Activated naive CD4-positive, alpha-beta T cell (primary cell): ENCODE measurements around the gene CFAP47.
"Not testable (repeated sequence)": the region's sequence is repeated elsewhere in the genome, so short reads cannot be mapped to it uniquely, and the experiment has no call there.

ENCODE experiments used
- DNase-seq, 4 experiments: peaks; one replicate each; lab custom pipeline; 2025; lab: John Stamatoyannopoulos, UW

Gene CFAP47

GRCh38 chrX:35919536-35920309, at the start of gene CFAP47:
Gene CFAP47, plus strand, starts transcription at chrX:35919734. Its CDS starts 66 bp downstream, at chrX:35919800.
- no peak for DNase-seq

DNA sequence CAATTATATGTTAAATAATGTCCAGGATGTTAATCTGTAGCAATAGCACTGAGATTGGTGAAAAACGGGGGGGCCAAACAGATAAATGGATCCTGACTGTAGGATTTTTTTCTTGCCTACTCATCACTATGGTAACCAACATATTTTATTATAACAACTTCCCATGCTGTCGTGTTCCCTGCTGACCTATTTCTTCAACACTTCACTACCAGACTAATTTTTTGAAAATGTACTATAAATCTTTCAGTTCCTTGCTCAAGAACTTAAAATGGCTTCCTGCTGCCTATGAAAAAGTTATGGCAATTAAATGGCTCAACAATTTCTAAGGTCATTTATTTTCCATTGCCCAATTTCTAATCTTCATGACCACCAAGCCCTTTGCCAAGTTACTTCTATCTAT, 38.9 kb upstream of the CFAP47 start:
- DNase-seq: no peak

- DNase-seq: no peak
These were observed 33.4 kb upstream of the CFAP47 start for GRCh38 chrX:35886135-35886534.

DNA sequence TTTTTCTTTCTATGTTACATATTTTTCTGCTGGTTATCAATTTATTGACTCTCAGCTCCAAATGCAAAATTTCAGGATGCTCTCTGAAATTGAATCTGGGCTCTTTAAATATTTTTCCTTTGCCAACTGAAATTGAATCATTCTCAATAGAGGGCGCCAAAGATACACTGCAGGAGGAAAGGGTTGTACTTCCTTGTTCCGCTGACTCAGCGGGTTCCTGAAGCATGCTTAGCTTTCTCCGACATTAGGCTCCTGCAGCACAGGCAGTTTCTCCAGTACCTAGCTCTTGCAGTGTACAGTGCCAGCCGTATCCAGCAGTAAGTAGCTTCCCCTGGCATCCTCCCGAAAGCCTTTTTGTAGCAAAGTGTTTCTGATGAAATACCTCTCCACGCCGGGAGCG, 28.8 kb upstream of the CFAP47 start:
- no peak for DNase-seq

- not testable (repeated sequence) for DNase-seq
These were observed 67.3 kb downstream of the CFAP47 start for GRCh38 chrX:35986816-35987215.

DNA sequence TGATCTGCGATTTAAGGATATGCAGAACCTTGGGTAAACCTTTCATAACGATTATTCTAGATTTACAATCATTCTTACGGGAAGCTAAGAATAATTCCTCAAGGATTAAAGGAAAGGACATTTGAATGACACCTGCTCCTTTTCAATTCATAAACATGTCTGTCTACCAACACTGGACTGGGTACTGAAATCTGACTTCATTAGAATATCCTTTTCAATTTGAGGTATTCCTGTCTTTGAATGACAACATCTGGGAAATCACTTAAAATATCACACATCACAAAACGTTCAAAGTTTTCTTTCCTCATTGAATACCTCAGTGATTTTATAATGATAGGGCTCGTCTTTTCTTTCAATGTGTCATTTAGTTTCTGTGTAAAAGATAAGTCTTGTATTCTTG, 87.7 kb downstream of the CFAP47 start:
- DNase-seq: no peak

- no peak for DNase-seq
These were observed 99.6 kb downstream of the CFAP47 start for GRCh38 chrX:36019125-36019524.

DNA sequence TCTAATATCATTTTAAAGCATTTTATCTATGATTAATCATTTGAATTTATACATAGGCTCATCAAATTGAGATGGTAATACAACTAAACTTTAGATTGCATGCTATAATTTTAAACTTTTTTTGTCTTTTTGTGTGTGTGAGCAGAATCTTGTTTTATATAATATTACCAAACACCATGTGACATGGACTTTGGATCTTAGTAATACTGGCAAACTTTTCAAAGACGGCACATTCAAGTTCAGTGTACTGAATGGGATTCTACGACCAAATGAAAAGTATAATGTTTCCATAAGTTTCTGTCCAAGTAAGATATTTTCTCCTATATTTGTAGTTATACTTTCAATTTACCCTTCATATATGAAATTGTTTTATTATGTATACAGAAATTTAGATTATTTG, 116.0 kb downstream of the CFAP47 start:
- DNase-seq: no peak

DNA sequence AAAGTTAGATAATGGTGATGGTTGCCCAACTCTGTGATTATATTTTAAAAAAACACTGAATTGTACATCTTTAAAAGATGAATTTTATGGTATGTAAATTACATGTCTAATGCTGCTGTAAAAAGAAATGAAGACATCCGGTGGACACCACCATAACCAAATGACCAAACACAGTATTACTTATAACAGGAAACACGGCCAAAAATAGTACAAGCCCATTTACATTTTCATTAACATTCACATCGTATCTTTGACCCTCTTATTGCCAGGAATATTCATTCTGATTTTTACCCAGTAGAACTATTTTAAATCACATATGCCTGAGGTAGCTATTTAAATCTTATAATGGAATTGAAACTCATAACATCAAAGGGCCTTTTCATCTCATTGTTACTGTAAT, 143.2 kb downstream of the CFAP47 start:
- DNase-seq: no peak

DNA sequence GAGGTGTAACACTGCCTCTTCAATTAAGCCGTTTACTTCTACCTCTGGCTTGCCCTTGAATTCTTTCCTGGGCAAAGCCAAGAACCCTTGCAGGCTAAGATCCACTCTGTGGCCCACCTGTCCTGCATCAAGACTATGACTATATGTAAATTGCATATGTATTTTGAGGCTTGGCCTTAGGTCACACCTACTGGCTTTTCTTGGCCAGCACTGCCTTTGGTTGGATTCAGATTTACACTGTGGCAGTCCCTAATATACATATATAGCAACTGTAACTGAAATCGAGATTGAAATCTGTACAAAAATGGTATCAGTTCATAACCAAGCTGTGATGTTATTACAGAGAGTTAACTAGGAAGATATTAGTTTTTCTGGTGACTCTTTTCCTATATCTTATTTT, 151.5 kb downstream of the CFAP47 start:
- no peak for DNase-seq

DNA sequence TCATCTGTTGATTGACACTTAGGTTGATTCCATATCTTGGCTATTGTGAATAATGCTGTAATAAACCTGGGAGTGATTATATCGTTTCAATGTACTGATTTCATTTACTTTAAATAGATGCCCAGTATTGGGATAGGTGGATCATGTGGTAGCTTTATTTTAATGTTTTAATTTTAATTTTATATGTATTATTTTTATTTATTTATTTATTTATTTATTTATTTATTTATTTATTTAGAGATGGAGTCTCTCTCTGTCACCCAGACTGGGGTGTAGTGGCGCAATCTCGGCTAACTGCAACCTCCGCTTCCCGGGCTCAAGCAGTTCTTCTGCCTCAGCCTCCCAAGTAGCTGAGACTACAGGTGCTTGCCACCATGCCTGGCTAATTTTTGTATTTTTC, 155.5 kb downstream of the CFAP47 start:
- DNase-seq: not testable (repeated sequence)

GRCh38 chrX:36083256-36083655, 163.7 kb downstream of the CFAP47 start:
- DNase-seq: no peak

DNA sequence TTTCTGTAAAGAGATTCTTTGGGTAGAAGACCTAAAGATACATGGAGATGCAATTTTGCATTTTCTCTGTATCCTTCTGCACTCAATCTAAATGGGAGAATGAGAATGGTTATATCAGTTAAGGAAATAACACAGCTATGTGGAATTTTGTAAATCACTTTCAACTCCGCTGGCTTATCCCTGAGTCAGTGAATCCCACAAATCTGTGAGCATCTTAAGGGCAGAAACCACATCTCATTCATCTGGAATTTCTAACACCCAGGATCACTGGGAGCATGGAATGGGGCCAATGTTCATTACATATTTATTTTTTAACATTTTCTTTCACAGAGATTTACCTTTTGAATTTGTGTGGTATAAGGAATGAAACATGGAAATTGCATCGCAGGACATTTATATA, 167.8 kb downstream of the CFAP47 start:
- no peak for DNase-seq

- not testable (repeated sequence) for DNase-seq
These were observed 169.4 kb downstream of the CFAP47 start for GRCh38 chrX:36088939-36089338.

- no peak for DNase-seq
These were observed 182.9 kb downstream of the CFAP47 start for GRCh38 chrX:36102425-36102824.

DNA sequence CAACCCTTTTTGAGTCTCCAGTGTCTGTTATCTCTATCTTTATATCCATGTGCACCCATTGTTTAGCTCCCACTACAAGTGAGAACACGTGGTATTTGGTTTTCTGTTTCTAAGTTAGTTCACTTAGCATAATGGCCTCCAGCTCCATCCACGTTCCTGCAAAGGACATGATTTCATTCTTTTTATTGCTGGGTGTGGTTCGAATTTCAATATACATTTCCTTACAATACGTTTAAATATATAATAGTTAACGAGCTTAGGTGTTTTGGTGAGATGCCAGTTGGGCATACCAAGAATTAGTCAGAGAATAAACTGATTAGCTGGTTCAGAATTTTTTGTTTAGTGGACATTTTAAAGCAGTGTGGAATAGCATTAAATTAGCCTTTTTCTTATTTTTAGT, 196.7 kb downstream of the CFAP47 start:
- DNase-seq: no peak

DNA sequence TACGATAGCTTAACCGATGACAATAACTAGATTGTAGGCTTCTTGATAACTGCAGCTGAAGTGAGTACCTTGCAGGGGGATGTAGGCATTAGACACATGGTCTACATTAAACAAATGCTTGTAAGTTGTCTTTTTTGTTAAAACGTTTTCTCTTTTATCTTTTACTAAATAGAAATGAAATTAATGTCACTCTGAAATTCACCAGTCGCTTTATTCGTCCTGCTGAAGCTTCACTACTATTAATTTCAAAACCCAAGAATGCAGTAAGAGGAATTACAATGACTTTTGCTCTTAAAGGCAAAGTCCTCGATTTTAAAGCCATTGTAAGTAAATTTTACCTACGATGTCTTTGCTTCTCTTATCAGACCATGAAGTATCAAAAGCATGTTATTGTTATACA, 239.7 kb downstream of the CFAP47 start:
- DNase-seq: no peak

DNA sequence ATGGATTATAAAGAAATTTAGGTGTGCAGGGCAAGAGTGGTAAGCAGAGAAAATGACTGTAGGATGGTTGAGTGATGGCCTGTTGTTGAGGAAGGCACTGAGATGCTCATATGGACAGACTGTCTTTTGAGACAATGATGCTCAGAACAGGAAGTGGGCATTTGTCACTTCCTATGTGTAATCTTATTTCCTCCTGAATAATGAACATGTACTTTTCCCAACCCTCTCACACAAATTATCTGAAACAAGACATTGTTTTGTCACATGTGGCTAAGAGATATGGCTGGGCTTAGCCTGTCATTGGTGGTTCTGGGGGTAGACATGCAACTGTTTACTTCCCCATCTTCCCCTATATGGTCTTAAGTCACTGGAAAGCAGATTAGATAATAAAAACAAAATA, 240.5 kb downstream of the CFAP47 start:
- DNase-seq: no peak

- no peak for DNase-seq
These were observed 279.0 kb downstream of the CFAP47 start for GRCh38 chrX:36198575-36198974.

- DNase-seq: no peak
These were observed 280.4 kb downstream of the CFAP47 start for GRCh38 chrX:36199928-36200327.

DNA sequence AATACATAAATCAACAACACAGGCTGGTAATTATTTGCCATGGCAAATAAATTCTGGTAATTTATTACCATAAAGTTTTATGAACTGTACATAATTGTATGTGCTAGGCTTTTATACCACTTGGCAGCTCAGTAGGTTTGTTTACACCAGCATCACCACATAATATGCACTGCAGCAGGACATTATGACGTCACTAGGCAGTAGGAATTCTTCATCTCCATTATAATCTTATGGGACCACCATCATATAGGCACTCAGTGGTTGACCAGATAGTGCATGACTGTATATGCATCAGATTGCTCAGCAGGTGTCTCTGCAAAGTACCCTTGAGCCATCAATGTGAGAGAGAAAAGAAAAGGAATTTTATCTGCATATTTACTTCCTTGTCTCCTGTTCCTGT, 295.4 kb downstream of the CFAP47 start:
- DNase-seq: no peak

- DNase-seq: no peak
These were observed 299.3 kb downstream of the CFAP47 start for GRCh38 chrX:36218801-36219200.

DNA sequence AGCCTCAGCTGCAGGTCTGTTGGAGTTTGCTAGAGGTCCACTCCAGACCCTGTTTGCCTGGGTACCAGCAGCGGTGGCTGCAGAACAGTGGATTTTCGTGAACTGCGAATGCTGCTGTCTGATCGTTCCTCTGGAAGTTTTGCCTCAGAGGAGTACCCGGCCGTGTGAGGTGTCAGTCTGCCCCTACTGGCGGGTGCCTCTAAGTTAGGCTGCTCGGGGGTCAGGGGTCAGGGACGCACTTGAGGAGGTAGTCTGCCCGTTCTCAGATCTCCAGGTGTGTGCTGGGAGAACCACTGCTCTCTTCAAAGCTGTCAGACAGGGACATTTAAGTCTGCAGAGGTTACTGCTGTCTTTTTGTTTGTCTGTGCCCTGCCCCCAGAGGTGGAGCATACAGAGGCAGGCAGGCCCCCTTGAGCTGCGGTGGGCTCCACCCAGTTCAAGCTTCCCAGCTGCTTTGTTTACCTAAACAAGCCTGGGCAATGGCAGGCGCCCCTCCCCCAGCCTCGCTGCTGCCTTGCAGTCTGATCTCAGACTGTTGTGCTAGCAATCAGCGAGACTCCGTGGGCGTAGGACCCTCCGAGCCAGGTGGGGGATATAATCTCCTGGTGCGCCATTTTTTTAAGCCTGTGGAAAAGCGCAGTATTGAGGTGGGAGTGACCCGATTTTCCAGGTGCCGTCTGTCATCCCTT, 315.4 kb downstream of the CFAP47 start:
- not testable (repeated sequence) for DNase-seq

- DNase-seq: no peak
These were observed 321.9 kb downstream of the CFAP47 start for GRCh38 chrX:36241397-36241796.
